Suprapubic skin (tissue), 4 donors: ENCODE data around the gene YES1.

ENCODE experiments used
- CTCF ChIP-seq, 2 donors: fragments of 200-600 bp in 1 of 2; fragments of 450-650 bp in 1 of 2; sonication (generic) in 1 of 2; IDR thresholded peaks; one replicate each; pipeline ENCODE4 v1.5.1; 2016 to 2019; ENCODE audit warnings: antibody characterized with exemption in 2 of 2, mild to moderate bottlenecking in 1 of 2, moderate library complexity in 1 of 2
- EP300 ChIP-seq: sonication (generic); formaldehyde crosslinking; IDR thresholded peaks from one replicate; pipeline ENCODE4 v1.6.1; 2017; ENCODE audit warnings: antibody characterized with exemption
- POLR2A ChIP-seq, 2 donors: fragments of 450-650 bp; IDR thresholded peaks; one replicate each; pipeline ENCODE4 v1.6.1; 2017; ENCODE audit warnings: antibody characterized with exemption in 2 of 2, mild to moderate bottlenecking in 2 of 2, moderate library complexity in 2 of 2
- POLR2AphosphoS5 ChIP-seq, 3 donors: sonication (generic); formaldehyde crosslinking; IDR thresholded peaks; one replicate each; pipeline ENCODE4 v1.6.1; 2017; ENCODE audit warnings: antibody characterized with exemption in 3 of 3

- TF ChIP-seq EP300 (no peak), CTCF (IDR thresholded peaks at IDR 0.05) (no peak), POLR2AphosphoS5 (IDR thresholded peaks at IDR 0.05) (no peak), POLR2A (IDR thresholded peaks at IDR 0.05) (no peak)
Observed at GRCh38 chr18:676069-676468, 136.0 kb downstream of the YES1 start.
